Activated naive CD8-positive, alpha-beta T cell (primary cell): ENCODE measurements around the gene CDH1.
A peak's percentile ranks its signal among the peaks of the same experiment; 100 is the strongest.

ENCODE experiments used
- H3K27ac Mint-ChIP-seq: one replicate; pipeline ENCODE4 v1.8.0; 2021; ENCODE audit warnings: mixed read lengths
- H3K27me3 Mint-ChIP-seq: one replicate; pipeline ENCODE4 v1.8.0; 2021; ENCODE audit warnings: mixed read lengths
- H3K36me3 Mint-ChIP-seq: one replicate; pipeline ENCODE4 v1.8.0; 2021; ENCODE audit warnings: mixed read lengths
- H3K4me1 Mint-ChIP-seq: one replicate; pipeline ENCODE4 v1.8.0; 2021; ENCODE audit warnings: low read depth, mixed read lengths
- H3K4me3 Mint-ChIP-seq: one replicate; pipeline ENCODE4 v1.8.0; 2021; ENCODE audit warnings: mild to moderate bottlenecking, mixed read lengths
- H3K9me3 Mint-ChIP-seq: one replicate; pipeline ENCODE4 v1.8.0; 2021; ENCODE audit warnings: low read depth, mixed read lengths

Gene CDH1

GRCh38 chr16:68718590-68718989 lies 18.5 kb upstream of the CDH1 start:
- peaks cover 4% of the 10 kb centered on the region for H3K4me1 Mint-ChIP-seq
- H3K4me3 Mint-ChIP-seq = no peak overlapping the region
- no peak overlapping the region for H3K27ac Mint-ChIP-seq
- peaks cover 3% of the 10 kb centered on the region for H3K27me3 Mint-ChIP-seq
- peaks cover 2% of the 10 kb centered on the region for H3K36me3 Mint-ChIP-seq
- H3K9me3 Mint-ChIP-seq = no peaks in the 10 kb centered on the region

GRCh38 chr16:68719993-68720489 lies 17.1 kb upstream of the CDH1 start:
- peaks cover 4% of the 10 kb centered on the region for H3K4me1 Mint-ChIP-seq
- H3K36me3 Mint-ChIP-seq = peaks cover 2% of the 10 kb centered on the region
- H3K4me3 Mint-ChIP-seq = no peak overlapping the region
- peak overlapping the region; percentile 64 for H3K27ac Mint-ChIP-seq
- no peaks in the 10 kb centered on the region for H3K9me3 Mint-ChIP-seq
- H3K27me3 Mint-ChIP-seq = no peaks in the 10 kb centered on the region

- no peaks in the 10 kb centered on the region for H3K27me3 Mint-ChIP-seq
- H3K4me1 Mint-ChIP-seq = peaks cover 4% of the 10 kb centered on the region
- H3K36me3 Mint-ChIP-seq = no peaks in the 10 kb centered on the region
- no peak overlapping the region for H3K27ac Mint-ChIP-seq
- H3K9me3 Mint-ChIP-seq = no peaks in the 10 kb centered on the region
- H3K4me3 Mint-ChIP-seq = no peak overlapping the region
Observed at GRCh38 chr16:68722119-68723024, 14.7 kb upstream of the CDH1 start.

- Mint-ChIP-seq H3K36me3 (no peaks in the 10 kb centered on the region), H3K9me3 (no peaks in the 10 kb centered on the region), H3K4me1 (peaks cover 2% of the 10 kb centered on the region), H3K4me3 (no peak overlapping the region), H3K27ac (no peak overlapping the region), H3K27me3 (peaks cover 3% of the 10 kb centered on the region)
Observed at GRCh38 chr16:68724797-68725196, 12.3 kb upstream of the CDH1 start.

GRCh38 chr16:68728523-68728922 lies 8.6 kb upstream of the CDH1 start:
- Mint-ChIP-seq H3K4me1 (no peaks in the 10 kb centered on the region), H3K36me3 (no peaks in the 10 kb centered on the region), H3K27ac (no peak overlapping the region), H3K27me3 (peaks cover 3% of the 10 kb centered on the region), H3K4me3 (no peak overlapping the region), H3K9me3 (no peaks in the 10 kb centered on the region)

GRCh38 chr16:68731637-68732036 lies 5.5 kb upstream of the CDH1 start:
- peaks cover 6% of the 10 kb centered on the region for H3K27me3 Mint-ChIP-seq
- H3K4me3 Mint-ChIP-seq = no peak overlapping the region
- no peaks in the 10 kb centered on the region for H3K9me3 Mint-ChIP-seq
- no peak overlapping the region for H3K27ac Mint-ChIP-seq
- peaks cover under 1% of the 10 kb centered on the region for H3K4me1 Mint-ChIP-seq
- no peaks in the 10 kb centered on the region for H3K36me3 Mint-ChIP-seq

- H3K4me3 Mint-ChIP-seq = no peak overlapping the region
- H3K36me3 Mint-ChIP-seq = no peaks in the 10 kb centered on the region
- H3K9me3 Mint-ChIP-seq = no peaks in the 10 kb centered on the region
- no peak overlapping the region for H3K27ac Mint-ChIP-seq
- peaks cover 8% of the 10 kb centered on the region for H3K27me3 Mint-ChIP-seq
- peaks cover 2% of the 10 kb centered on the region for H3K4me1 Mint-ChIP-seq
Observed at GRCh38 chr16:68732042-68732680, 4.9 kb upstream of the CDH1 start.

GRCh38 chr16:68732741-68733399 lies 4.2 kb upstream of the CDH1 start:
- Mint-ChIP-seq H3K4me1 (peaks cover 5% of the 10 kb centered on the region), H3K27ac (no peak overlapping the region), H3K9me3 (no peaks in the 10 kb centered on the region), H3K27me3 (peaks cover 11% of the 10 kb centered on the region), H3K36me3 (no peaks in the 10 kb centered on the region), H3K4me3 (no peak overlapping the region)

- Mint-ChIP-seq H3K4me3 (no peak overlapping the region), H3K27me3 (peaks cover 13% of the 10 kb centered on the region)
Observed at GRCh38 chr16:68733570-68733969, 3.5 kb upstream of the CDH1 start.

GRCh38 chr16:68734782-68735181 lies 2.3 kb upstream of the CDH1 start:
- H3K27ac Mint-ChIP-seq = no peak overlapping the region
- peaks cover 5% of the 10 kb centered on the region for H3K4me1 Mint-ChIP-seq
- peaks cover 11% of the 10 kb centered on the region for H3K27me3 Mint-ChIP-seq
- no peaks in the 10 kb centered on the region for H3K36me3 Mint-ChIP-seq
- no peaks in the 10 kb centered on the region for H3K9me3 Mint-ChIP-seq
- H3K4me3 Mint-ChIP-seq = no peak overlapping the region

More at GRCh38 chr16:68733570-68733969, 3.5 kb upstream of the CDH1 start:
- Mint-ChIP-seq H3K27ac (no peak overlapping the region), H3K9me3 (no peaks in the 10 kb centered on the region), H3K36me3 (no peaks in the 10 kb centered on the region), H3K4me1 (peaks cover 5% of the 10 kb centered on the region)

GRCh38 chr16:68736561-68736960 lies 531 bp upstream of the CDH1 start:
- H3K27ac Mint-ChIP-seq = no peak overlapping the region

GRCh38 chr16:68737730-68738629 lies 888 bp downstream of the CDH1 start:
- Mint-ChIP-seq H3K9me3 (no peaks in the 10 kb centered on the region), H3K27ac (no peak overlapping the region), H3K36me3 (no peaks in the 10 kb centered on the region), H3K4me3 (peak overlapping the region; percentile 75), H3K4me1 (peaks cover 5% of the 10 kb centered on the region), H3K27me3 (peaks cover 15% of the 10 kb centered on the region)

More at GRCh38 chr16:68736561-68736960, 531 bp upstream of the CDH1 start:
- Mint-ChIP-seq H3K27me3 (peaks cover 15% of the 10 kb centered on the region), H3K9me3 (no peaks in the 10 kb centered on the region), H3K36me3 (no peaks in the 10 kb centered on the region), H3K4me1 (peaks cover 5% of the 10 kb centered on the region), H3K4me3 (peak overlapping the region; percentile 81)

GRCh38 chr16:68739964-68740627 lies 3.0 kb downstream of the CDH1 start:
- H3K9me3 Mint-ChIP-seq = no peaks in the 10 kb centered on the region
- no peak overlapping the region for H3K27ac Mint-ChIP-seq
- H3K27me3 Mint-ChIP-seq = peaks cover 15% of the 10 kb centered on the region
- H3K4me1 Mint-ChIP-seq = peaks cover 5% of the 10 kb centered on the region
- H3K4me3 Mint-ChIP-seq = no peak overlapping the region
- H3K36me3 Mint-ChIP-seq = no peaks in the 10 kb centered on the region
